Hepatocyte (in vitro differentiated cells): Measurements from ENCODE around the gene PPP1R1C. TPM values are rescaled to one million over a fixed set of nuclear protein-coding genes. Genes with fewer than 3 reads are reported as not detected.
"Not testable (repeated sequence)": the region's sequence is repeated elsewhere in the genome, so short reads cannot be mapped to it uniquely, and the experiment has no call there.

Experiments
- DNase-seq: peaks from one replicate; pipeline ENCODE4 v3.0.0-alpha.2; 2016; ENCODE audit warnings: low spot score
- H2AFZ ChIP-seq: fragments of 200-600 bp; sonication (generic); 2 replicates; pipeline ENCODE4 v1.6.0; 2016; ENCODE audit warnings: antibody characterized with exemption, mild to moderate bottlenecking
- H3K27ac ChIP-seq: fragments of 200-600 bp; sonication (generic); 2 replicates; pipeline ENCODE4 v1.5.1; 2016; ENCODE audit warnings: mild to moderate bottlenecking
- H3K27me3 ChIP-seq: fragments of 200-600 bp; sonication (generic); 2 replicates; pipeline ENCODE4 v1.6.1; 2016
- H3K36me3 ChIP-seq: fragments of 200-600 bp; sonication (generic); replicated peaks from 2 replicates; pipeline ENCODE4 v1.5.1; 2016; ENCODE audit warnings: low read depth; ENCODE audit not compliant: insufficient read depth
- H3K4me1 ChIP-seq: fragments of 200-600 bp; sonication (generic); 2 replicates; pipeline ENCODE4 v1.5.1; 2016; ENCODE audit warnings: mild to moderate bottlenecking, moderate library complexity; ENCODE audit not compliant: insufficient read depth
- H3K4me2 ChIP-seq: fragments of 200-600 bp; sonication (generic); 2 replicates; pipeline ENCODE4 v1.6.0; 2016
- H3K4me3 ChIP-seq: fragments of 200-600 bp; sonication (generic); 2 replicates; pipeline ENCODE4 v1.5.1; 2016; ENCODE audit warnings: mild to moderate bottlenecking
- H3K79me2 ChIP-seq: fragments of 200-600 bp; sonication (generic); 2 replicates; pipeline ENCODE4 v1.6.0; 2017; ENCODE audit warnings: mild to moderate bottlenecking
- H3K9me2 ChIP-seq: fragments of 200-600 bp; sonication (generic); replicated peaks from 2 replicates; pipeline ENCODE4 v1.6.0; 2017; ENCODE audit warnings: mild to moderate bottlenecking; ENCODE audit not compliant: insufficient read depth
- H3K9me3 ChIP-seq: fragments of 200-600 bp; sonication (generic); 2 replicates; pipeline ENCODE4 v1.5.1; 2016; ENCODE audit warnings: low read depth, mild to moderate bottlenecking
- H4K20me1 ChIP-seq: fragments of 200-600 bp; sonication (generic); 2 replicates; pipeline ENCODE4 v1.6.0; 2016; ENCODE audit warnings: mild to moderate bottlenecking; ENCODE audit not compliant: insufficient read depth, poor library complexity, severe bottlenecking
- EZH2 ChIP-seq: fragments of 200-600 bp; sonication (generic); IDR thresholded peaks from 2 replicates; pipeline ENCODE4 v1.6.1; 2016; ENCODE audit warnings: antibody characterized with exemption, mild to moderate bottlenecking, borderline replicate concordance
- EZH2phosphoT487 ChIP-seq: fragments of 200-600 bp; sonication (generic); IDR thresholded peaks from one replicate; pipeline ENCODE4 v1.6.1; 2018; ENCODE audit warnings: antibody characterized with exemption, mild to moderate bottlenecking, low read depth, moderate library complexity; ENCODE audit not compliant: unreplicated experiment, severe bottlenecking
- WGBS: methylation state at CpG from one replicate; pipeline ENCODE4 v1.1.6; 2016; ENCODE audit warnings: low lambda C conversion rate; ENCODE audit errors: missing lambda C conversion rate; 5-methylcytosine and 5-hydroxymethylcytosine counted together
- polyA plus RNA-seq: library from polyadenylated mRNA; unstranded; fragments of >200 nt; fragmentation: Nextera tagmentation; extraction: Ambion mirVana; gene quantifications from 2 replicates; pipeline ENCODE4 v1.2.1, GENCODE V29; 2016
- total RNA-seq: library from RNA; depleted of rRNA; stranded (reverse); fragments of >200 nt; gene quantifications from 2 replicates; pipeline ENCODE4 v1.2.3, GENCODE V29; 2014
- TF ChIP-seq, protein P1 (sequence below): fragments of 200-600 bp; sonication (generic); IDR thresholded peaks from 2 replicates; pipeline ENCODE4 v1.5.1; 2016; ENCODE audit warnings: antibody characterized with exemption, mild to moderate bottlenecking; ENCODE audit not compliant: poor library complexity

Gene PPP1R1C
- total and polyA plus RNA-seq, 2 experiments from 2014 or later: 8.4 to 10.7 TPM

DNA sequence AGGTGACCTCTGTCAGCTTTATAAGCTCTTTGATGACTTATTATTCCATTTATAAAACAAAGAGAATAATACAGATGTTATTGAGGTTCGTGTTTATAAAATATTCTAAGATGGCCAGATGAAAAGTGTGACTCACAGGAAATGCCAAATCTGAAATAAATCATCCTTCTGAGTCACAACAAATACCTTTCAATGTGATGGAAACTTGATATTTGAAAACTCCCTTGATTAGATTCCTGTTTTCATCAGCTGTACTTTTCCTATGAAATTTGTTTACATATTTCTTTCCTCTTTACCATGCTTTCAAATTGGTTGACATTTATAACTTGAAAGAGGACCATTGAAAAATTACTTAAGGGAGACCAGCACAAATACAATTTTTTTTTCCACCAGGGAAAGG, 30.6 kb upstream of the PPP1R1C start:
- no peak overlapping the region for H2AFZ ChIP-seq
- no peaks in the 10 kb centered on the region for H3K36me3 ChIP-seq
- TF ChIP-seq, protein P1, sequence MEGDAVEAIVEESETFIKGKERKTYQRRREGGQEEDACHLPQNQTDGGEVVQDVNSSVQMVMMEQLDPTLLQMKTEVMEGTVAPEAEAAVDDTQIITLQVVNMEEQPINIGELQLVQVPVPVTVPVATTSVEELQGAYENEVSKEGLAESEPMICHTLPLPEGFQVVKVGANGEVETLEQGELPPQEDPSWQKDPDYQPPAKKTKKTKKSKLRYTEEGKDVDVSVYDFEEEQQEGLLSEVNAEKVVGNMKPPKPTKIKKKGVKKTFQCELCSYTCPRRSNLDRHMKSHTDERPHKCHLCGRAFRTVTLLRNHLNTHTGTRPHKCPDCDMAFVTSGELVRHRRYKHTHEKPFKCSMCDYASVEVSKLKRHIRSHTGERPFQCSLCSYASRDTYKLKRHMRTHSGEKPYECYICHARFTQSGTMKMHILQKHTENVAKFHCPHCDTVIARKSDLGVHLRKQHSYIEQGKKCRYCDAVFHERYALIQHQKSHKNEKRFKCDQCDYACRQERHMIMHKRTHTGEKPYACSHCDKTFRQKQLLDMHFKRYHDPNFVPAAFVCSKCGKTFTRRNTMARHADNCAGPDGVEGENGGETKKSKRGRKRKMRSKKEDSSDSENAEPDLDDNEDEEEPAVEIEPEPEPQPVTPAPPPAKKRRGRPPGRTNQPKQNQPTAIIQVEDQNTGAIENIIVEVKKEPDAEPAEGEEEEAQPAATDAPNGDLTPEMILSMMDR: no peak
- TF ChIP-seq EZH2 (no peak), EZH2phosphoT487 (no peak)
- no peaks in the 10 kb centered on the region for H3K9me3 ChIP-seq
- H3K27me3 ChIP-seq: no peaks in the 10 kb centered on the region
- H4K20me1 ChIP-seq: no peaks in the 10 kb centered on the region
- H3K4me1 ChIP-seq: peaks cover 13% of the 10 kb centered on the region
- H3K79me2 ChIP-seq: no peaks in the 10 kb centered on the region
- H3K4me2 ChIP-seq: no peak overlapping the region
- H3K9me2 ChIP-seq: no peaks in the 10 kb centered on the region
- H3K4me3 ChIP-seq: no peak overlapping the region
- DNase-seq: no peak
- WGBS: 55% methylated on average over 1 of the region's 1 CpG
- H3K27ac ChIP-seq: peak overlapping the region; percentile 52

DNA sequence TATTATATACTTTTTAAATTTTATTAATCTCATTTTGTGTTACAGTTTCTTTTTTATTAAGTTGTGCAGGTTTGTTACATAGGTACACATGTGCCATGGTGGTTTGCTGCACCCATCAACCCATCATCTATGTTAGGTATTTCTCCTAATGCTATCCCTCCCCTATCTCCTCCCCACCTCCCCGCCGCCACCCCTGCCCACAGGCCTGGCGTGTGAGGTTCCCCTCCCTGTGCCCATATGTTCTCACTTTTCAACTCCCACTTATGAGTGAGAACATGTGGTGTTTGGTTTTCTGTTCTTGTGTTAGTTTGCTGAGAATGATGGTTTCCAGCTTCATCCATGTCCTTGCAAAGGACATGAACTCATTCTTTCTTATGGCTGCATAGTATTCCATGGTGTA, 29.8 kb upstream of the PPP1R1C start:
- H3K27ac ChIP-seq, DNase-seq, H4K20me1 ChIP-seq, H3K79me2 ChIP-seq, H2AFZ ChIP-seq, H3K4me2 ChIP-seq, H3K36me3 ChIP-seq, H3K27me3 ChIP-seq, H3K9me3 ChIP-seq, H3K9me2 ChIP-seq, H3K4me3 ChIP-seq: not testable (repeated sequence)
- WGBS: 98% methylated on average over 3 of the region's 3 CpGs
- peaks cover 13% of the 10 kb centered on the region for H3K4me1 ChIP-seq

DNA sequence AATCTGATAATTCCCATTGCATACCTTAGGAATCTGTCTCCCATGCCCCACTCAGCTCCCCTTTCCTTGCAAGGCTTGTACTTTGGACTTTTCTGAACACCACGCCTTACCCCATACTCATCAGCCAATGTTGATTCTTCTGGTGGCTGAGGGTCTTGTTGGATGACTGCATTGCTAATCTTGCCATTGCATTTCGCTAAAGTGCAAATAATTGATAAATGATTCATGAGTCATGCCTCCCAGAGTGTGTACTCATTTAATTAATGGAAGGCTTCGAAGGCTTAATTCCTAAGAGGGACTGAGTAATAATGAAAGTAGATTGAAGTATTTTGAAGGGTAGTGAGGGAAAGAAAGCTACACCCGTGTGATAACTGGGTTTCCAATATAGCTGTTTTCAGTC, 28.0 kb upstream of the PPP1R1C start:
- Histone ChIP-seq H3K4me2 (peak overlapping the region; percentile 9), H3K79me2 (no peaks in the 10 kb centered on the region), H3K27ac (peak overlapping the region; percentile 12), H2AFZ (no peak overlapping the region), H3K4me1 (peaks cover 8% of the 10 kb centered on the region), H3K9me3 (no peaks in the 10 kb centered on the region), H3K9me2 (no peaks in the 10 kb centered on the region), H3K36me3 (no peaks in the 10 kb centered on the region), H3K4me3 (no peak overlapping the region), H4K20me1 (no peaks in the 10 kb centered on the region), H3K27me3 (no peaks in the 10 kb centered on the region)
- TF ChIP-seq EZH2phosphoT487: no peak
- TF ChIP-seq, protein P1: no peak
- no peak for TF ChIP-seq EZH2
- WGBS: 72% methylated on average over 4 of the region's 4 CpGs
- DNase-seq: no peak

DNA sequence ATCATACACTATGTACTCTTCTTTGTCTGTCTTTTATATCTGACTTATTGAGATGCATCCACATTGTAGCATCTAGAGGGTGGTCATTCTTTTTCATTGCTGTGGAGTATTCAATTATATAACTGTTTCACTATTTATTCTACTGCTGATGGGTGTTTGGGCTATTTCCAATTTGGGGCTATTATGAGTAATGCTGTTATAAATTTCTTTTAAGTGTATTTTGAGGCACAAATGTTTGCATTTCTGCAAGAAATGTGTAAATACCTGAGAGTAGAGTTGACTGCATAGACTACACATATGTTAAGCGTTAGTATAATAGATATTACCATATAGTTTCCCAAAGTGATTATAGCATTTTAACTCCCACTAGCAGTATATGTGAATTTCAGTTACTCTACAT, 26.9 kb upstream of the PPP1R1C start:
- Histone ChIP-seq H3K27ac (no peak overlapping the region), H2AFZ (no peak overlapping the region), H3K4me2 (no peak overlapping the region), H3K4me3 (no peak overlapping the region), H3K9me2 (no peaks in the 10 kb centered on the region), H3K79me2 (no peaks in the 10 kb centered on the region), H3K27me3 (no peaks in the 10 kb centered on the region), H3K4me1 (peaks cover 3% of the 10 kb centered on the region), H3K9me3 (no peaks in the 10 kb centered on the region), H3K36me3 (no peaks in the 10 kb centered on the region), H4K20me1 (no peaks in the 10 kb centered on the region)
- no peak for TF ChIP-seq EZH2
- TF ChIP-seq EZH2phosphoT487: no peak
- TF ChIP-seq, protein P1: no peak
- no peak for DNase-seq
- WGBS: 86% methylated on average over 1 of the region's 1 CpG
